ENCODE results near the gene DHRS3.
"Not testable (repeated sequence)": the region's sequence is repeated elsewhere in the genome, so short reads cannot be mapped to it uniquely, and the experiment has no call there.

DHRS3 gene

GRCh38 chr1:12525311-12526181 is 92.5 kb downstream of the DHRS3 start:
- no peak for TF ChIP-seq POLR2AphosphoS5 (IDR thresholded peaks at IDR 0.05; ENCODE audit: borderline replicate concordance, low read depth, low read length)
- no peak for TF ChIP-seq FOXP2 (optimal IDR thresholded peaks at IDR 0.05; ENCODE audit: control extremely low read depth, extremely low read length, insufficient read depth)
- TF ChIP-seq EZH2 (IDR thresholded peaks at IDR 0.05): no peak
- no peak overlapping the region for H3K9ac ChIP-seq (ENCODE audit: insufficient read length)
- H3K27ac ChIP-seq: no peak overlapping the region
- H3K4me3 ChIP-seq: no peak overlapping the region
- H3K36me3 ChIP-seq (ENCODE audit: insufficient read depth, low read length): no peaks in the 10 kb centered on the region
- H3K9me3 ChIP-seq (ENCODE audit: low read depth, low read length): no peaks in the 10 kb centered on the region
- DNase-seq (ENCODE audit: low read depth, low spot score): no peak

GRCh38 chr1:12524266-12524665 is 93.7 kb downstream of the DHRS3 start:
- TF ChIP-seq FOXP2 (optimal IDR thresholded peaks at IDR 0.05; ENCODE audit: control extremely low read depth, extremely low read length, insufficient read depth) (no peak), EZH2 (IDR thresholded peaks at IDR 0.05) (no peak), POLR2AphosphoS5 (IDR thresholded peaks at IDR 0.05; ENCODE audit: borderline replicate concordance, low read depth, low read length) (no peak)
- Histone ChIP-seq H3K9ac (ENCODE audit: insufficient read length) (no peak overlapping the region), H3K4me3 (no peak overlapping the region), H3K27ac (no peak overlapping the region), H3K9me3 (ENCODE audit: low read depth, low read length) (no peaks in the 10 kb centered on the region), H3K36me3 (ENCODE audit: insufficient read depth, low read length) (no peaks in the 10 kb centered on the region)
- DNase-seq (ENCODE audit: low read depth, low spot score): no peak

GRCh38 chr1:12522780-12523179 is 95.2 kb downstream of the DHRS3 start:
- not testable (repeated sequence) for H3K9ac ChIP-seq (ENCODE audit: insufficient read length); H3K27ac ChIP-seq; DNase-seq (ENCODE audit: low read depth, low spot score); H3K9me3 ChIP-seq (ENCODE audit: low read depth, low read length); H3K4me3 ChIP-seq; H3K36me3 ChIP-seq (ENCODE audit: insufficient read depth, low read length)

- no peak for DNase-seq (ENCODE audit: low read depth, low spot score)
- Histone ChIP-seq H3K4me3 (no peak overlapping the region), H3K36me3 (ENCODE audit: insufficient read depth, low read length) (no peaks in the 10 kb centered on the region), H3K27ac (0 out of 2 replicates have a peak overlapping the region, but pooled peaks have one; percentile 42), H3K9ac (ENCODE audit: insufficient read length) (no peak overlapping the region), H3K9me3 (ENCODE audit: low read depth, low read length) (no peaks in the 10 kb centered on the region)
- TF ChIP-seq FOXP2 (optimal IDR thresholded peaks at IDR 0.05; ENCODE audit: control extremely low read depth, extremely low read length, insufficient read depth) (no peak), POLR2AphosphoS5 (IDR thresholded peaks at IDR 0.05; ENCODE audit: borderline replicate concordance, low read depth, low read length) (no peak), EZH2 (IDR thresholded peaks at IDR 0.05) (no peak)
These were observed 96.9 kb downstream of the DHRS3 start for GRCh38 chr1:12521096-12521495.

- DNase-seq (ENCODE audit: low read depth, low spot score): no peak
- TF ChIP-seq POLR2AphosphoS5 (IDR thresholded peaks at IDR 0.05; ENCODE audit: borderline replicate concordance, low read depth, low read length) (no peak), EZH2 (IDR thresholded peaks at IDR 0.05) (no peak), FOXP2 (optimal IDR thresholded peaks at IDR 0.05; ENCODE audit: control extremely low read depth, extremely low read length, insufficient read depth) (no peak)
- Histone ChIP-seq H3K4me3 (no peak overlapping the region), H3K9ac (ENCODE audit: insufficient read length) (no peak overlapping the region), H3K36me3 (ENCODE audit: insufficient read depth, low read length) (no peaks in the 10 kb centered on the region), H3K27ac (no peak overlapping the region), H3K9me3 (ENCODE audit: low read depth, low read length) (no peaks in the 10 kb centered on the region)
These were observed 98.2 kb downstream of the DHRS3 start for GRCh38 chr1:12519693-12520364.

GRCh38 chr1:12518931-12519692 is 98.9 kb downstream of the DHRS3 start:
- Histone ChIP-seq H3K9me3 (ENCODE audit: low read depth, low read length) (no peaks in the 10 kb centered on the region), H3K4me3 (no peak overlapping the region), H3K36me3 (ENCODE audit: insufficient read depth, low read length) (no peaks in the 10 kb centered on the region), H3K27ac (no peak overlapping the region), H3K9ac (ENCODE audit: insufficient read length) (no peak overlapping the region)
- no peak for DNase-seq (ENCODE audit: low read depth, low spot score)
- TF ChIP-seq FOXP2 (optimal IDR thresholded peaks at IDR 0.05; ENCODE audit: control extremely low read depth, extremely low read length, insufficient read depth) (no peak), EZH2 (IDR thresholded peaks at IDR 0.05) (no peak), POLR2AphosphoS5 (IDR thresholded peaks at IDR 0.05; ENCODE audit: borderline replicate concordance, low read depth, low read length) (no peak)

Data from SK-N-MC (cell line).